Endothelial cell of umbilical vein (primary cell): Measurements from ENCODE around the gene SLAMF8. TPM values are rescaled to one million over a fixed set of nuclear protein-coding genes. Genes with fewer than 3 reads are reported as not detected.

Experiments
- BruUV-seq: library from RNA; stranded (reverse); fragments of 400-500 nt; replicated peaks from 2 replicates; lab custom pipeline; 2021; lab: Mats Ljungman, UMichigan
- CTCF ChIA-PET: fragments of 300-600, 350-600 bp; sonication (Branson Sonifier 250); formaldehyde crosslinking; loops from one replicate; lab custom pipeline; 2021; ENCODE audit warnings: antibody characterized with exemption, inconsistent platforms; lab: Charles Lee
- POLR2A ChIA-PET: fragments of 300-600, 350-600 bp; sonication (Branson Sonifier 250); formaldehyde crosslinking; loops from one replicate; lab custom pipeline; 2021; ENCODE audit warnings: antibody characterized with exemption, inconsistent platforms; lab: Charles Lee
- DNase-seq: peaks from one replicate; pipeline ENCODE4 v3.0.0-alpha.2; 2011; ENCODE audit warnings: low read depth, low spot score
- FAIRE-seq: peaks from 2 replicates; lab custom pipeline; 2011; peaks lifted over from hg19 to GRCh38; lab: Jason Lieb, UNC
- H2AFZ ChIP-seq: 2 replicates; pipeline ENCODE4 v1.6.0; 2012; ENCODE audit warnings: low read depth, low read length, control low read depth, inconsistent platforms
- H3K27ac ChIP-seq: 2 replicates; pipeline ENCODE4 v1.5.1; 2011; ENCODE audit warnings: low read depth, mild to moderate bottlenecking, control low read depth, low read length, moderate library complexity; ENCODE audit not compliant: insufficient read depth
- H3K27me3 ChIP-seq, 2 experiments: 2 replicates each; pipeline versions ENCODE4 v1.6.0 to v1.6.1; 2011; ENCODE audit warnings: low read length in 2 of 2, mixed read lengths in 1 of 2; ENCODE audit not compliant: control insufficient read depth in 2 of 2, insufficient read depth in 2 of 2
- H3K36me3 ChIP-seq, 2 experiments: 2 replicates in 1 of 2; 3 replicates in 1 of 2; pipeline ENCODE4 v1.5.1; 2011; ENCODE audit warnings: low read length in 2 of 2, mild to moderate bottlenecking in 1 of 2, moderate library complexity in 1 of 2; ENCODE audit not compliant: control insufficient read depth in 2 of 2, insufficient read depth in 2 of 2; ENCODE audit errors: extremely low read depth in 1 of 2
- H3K4me1 ChIP-seq: 3 replicates; pipeline ENCODE4 v1.5.1; 2011; ENCODE audit warnings: mild to moderate bottlenecking, low read length; ENCODE audit not compliant: control insufficient read depth, insufficient read depth; ENCODE audit errors: extremely low read depth
- H3K4me2 ChIP-seq: 2 replicates; pipeline ENCODE4 v1.6.1; 2011; ENCODE audit warnings: low read length, control low read depth, mixed read lengths; ENCODE audit not compliant: insufficient read depth
- H3K4me3 ChIP-seq, 3 experiments: fragments of 200-600 bp in 1 of 3; sonication (generic), shearing (Covaris generic) in 1 of 3; replicated peaks in 1 of 3; 2 replicates each; pipeline ENCODE4 v1.5.1; 2011 to 2016; ENCODE audit warnings: control low read depth in 3 of 3, low read length in 3 of 3, mild to moderate bottlenecking in 2 of 3, inconsistent platforms in 1 of 3, low read depth in 1 of 3, moderate library complexity in 1 of 3; ENCODE audit not compliant: insufficient read depth in 1 of 3
- H3K79me2 ChIP-seq: 2 replicates; pipeline ENCODE4 v1.6.0; 2012; ENCODE audit warnings: low read length, inconsistent platforms; ENCODE audit not compliant: control insufficient read depth, insufficient read depth
- H3K9ac ChIP-seq: replicated peaks from 2 replicates; pipeline ENCODE3; 2011; ENCODE audit warnings: low read length, control low read depth; ENCODE audit not compliant: insufficient read depth; ENCODE audit errors: extremely low read depth
- H3K9me1 ChIP-seq: replicated peaks from 3 replicates; pipeline ENCODE4 v1.6.0; 2011; ENCODE audit warnings: mild to moderate bottlenecking, low read length; ENCODE audit not compliant: control insufficient read depth, insufficient read depth; ENCODE audit errors: extremely low read depth
- H3K9me3 ChIP-seq: replicated peaks from 2 replicates; pipeline ENCODE4 v1.5.1; 2012; ENCODE audit warnings: low read length, inconsistent platforms; ENCODE audit not compliant: control insufficient read depth, insufficient read depth
- H4K20me1 ChIP-seq: replicated peaks from 2 replicates; pipeline ENCODE3; 2011; ENCODE audit warnings: mild to moderate bottlenecking, low read length; ENCODE audit not compliant: control insufficient read depth, insufficient read depth; ENCODE audit errors: extremely low read depth
- EZH2 ChIP-seq: IDR thresholded peaks from 2 replicates; pipeline ENCODE4 v1.6.1; 2012; ENCODE audit warnings: borderline replicate concordance, low read depth, mild to moderate bottlenecking, moderate library complexity, low read length, inconsistent platforms; ENCODE audit not compliant: severe bottlenecking
- FOS ChIP-seq: IDR thresholded peaks from 2 replicates; pipeline ENCODE4 v1.6.1; 2011; ENCODE audit warnings: mild to moderate bottlenecking, low read length, moderate library complexity, borderline replicate concordance; ENCODE audit not compliant: insufficient read depth
- GATA2 ChIP-seq: IDR thresholded peaks from 2 replicates; pipeline ENCODE4 v1.7.0; 2011; ENCODE audit warnings: low read depth, mild to moderate bottlenecking, moderate library complexity, mixed read lengths, low read length; ENCODE audit not compliant: insufficient read length, insufficient read depth
- JUN ChIP-seq: IDR thresholded peaks from 2 replicates; pipeline ENCODE4 v1.6.1; 2011; ENCODE audit warnings: borderline replicate concordance, low read depth; ENCODE audit not compliant: insufficient read length, insufficient read depth
- MYC ChIP-seq: IDR thresholded peaks from one replicate; pipeline ENCODE4 v1.6.1; 2011; ENCODE audit warnings: mild to moderate bottlenecking, low read depth, low read length
- POLR2A ChIP-seq: IDR thresholded peaks from 2 replicates; pipeline ENCODE4 v1.6.1; 2012; ENCODE audit warnings: low read depth, mild to moderate bottlenecking, control low read depth, low read length
- POLR2AphosphoS5 ChIP-seq: IDR thresholded peaks from 2 replicates; pipeline ENCODE4 v1.6.1; 2012; ENCODE audit warnings: low read depth, mild to moderate bottlenecking, control low read depth, low read length, moderate library complexity; ENCODE audit not compliant: insufficient read depth
- dilution Hi-C: fragments of 300-500 bp; cut with MboI; formaldehyde crosslinking; loops from one replicate; pipeline ENCODE4 v1.15.0; 2019; ENCODE audit warnings: low sequenced_read_pairs; ENCODE audit not compliant: extremely low pct_ligation_motif_present
- intact Hi-C: fragments of 100-400 bp; cut with micrococcal nuclease; formaldehyde crosslinking; loops from one replicate; pipeline ENCODE4 v1.10.0; 2022
- polyA plus RNA-seq, 4 experiments: library from polyadenylated mRNA; depleted of rRNA in 3 of 4; stranded (reverse) in 3 of 4; unstranded in 1 of 4; fragments of >200 nt; gene quantifications; 2 replicates each; pipeline versions ENCODE4 v1.2.1 to v1.2.3, GENCODE V29; 2011 to 2012; ENCODE audit warnings: missing spikeins in 1 of 4
- total RNA-seq: library from RNA; stranded (reverse); gene quantifications from 2 replicates; pipeline ENCODE4 v1.2.3, GENCODE V29; 2021
- TF ChIP-seq, protein P1 (sequence below): IDR thresholded peaks from 2 replicates; pipeline ENCODE4 v1.6.1; 2011; ENCODE audit not compliant: insufficient read depth, insufficient read length
- TF ChIP-seq, protein P2 (sequence below), 2 donors: IDR thresholded peaks; 1 replicate in 1 of 2; 2 replicates in 1 of 2; pipeline ENCODE4 v1.5.1; 2011; ENCODE audit warnings: low read length in 2 of 2, mild to moderate bottlenecking in 2 of 2, moderate library complexity in 2 of 2, control low read depth in 1 of 2, inconsistent platforms in 1 of 2, low read depth in 1 of 2; ENCODE audit not compliant: insufficient read depth in 1 of 2; ENCODE audit errors: extremely low read depth in 1 of 2

The SLAMF8 gene
- total and polyA plus RNA-seq, 2 donors (not counting 3 experiments of a cell fraction or from before 2014, with no cell fraction given), result not detected

DNA sequence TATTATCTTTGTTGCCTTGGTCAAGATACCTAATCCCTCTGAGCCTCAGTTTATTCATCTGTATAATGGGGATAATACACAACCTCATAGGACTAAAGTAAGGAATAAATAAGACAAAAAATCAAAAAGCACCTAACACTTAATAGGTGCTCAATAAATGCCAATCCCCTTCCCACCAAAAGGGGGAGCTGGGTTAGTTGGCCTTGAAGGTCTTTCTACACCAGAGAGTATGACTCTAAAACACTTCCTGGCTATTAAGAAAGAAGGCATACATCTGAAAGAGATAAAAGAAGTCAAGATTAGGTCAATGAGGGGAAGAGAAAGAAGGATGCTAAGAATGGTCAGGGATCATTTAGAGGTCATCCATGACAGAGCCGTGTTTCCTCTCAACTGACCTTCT, 24.7 kb downstream of the SLAMF8 start:
- CTCF ChIA-PET, result interaction anchor here (0.9 to 5.9 kb wide), 5 partner anchors 9 to 53 kb away, joined by 3 to 32 read pairs (median 5); no protein-coding TSS in a partner anchor
- Histone ChIP-seq H3K27me3 (no peaks in the 10 kb centered on the region), H3K9ac (no peak overlapping the region), H2AFZ (no peak overlapping the region), H3K79me2 (no peaks in the 10 kb centered on the region), H3K4me1 (peaks cover 18% of the 10 kb centered on the region), H3K9me3 (no peaks in the 10 kb centered on the region), H3K36me3 (no peaks in the 10 kb centered on the region), H3K4me3 (no peak overlapping the region), H3K27ac (no peak overlapping the region), H3K4me2 (no peak overlapping the region), H3K9me1 (no peaks in the 10 kb centered on the region), H4K20me1 (no peaks in the 10 kb centered on the region)
- FAIRE-seq, result no peak
- POLR2A ChIA-PET, result interaction anchor here (1.1 kb wide), 1 partner anchor 38 kb away, joined by 3 read pairs; no protein-coding TSS in a partner anchor
- TF ChIP-seq EZH2 (no peak), JUN (no peak), MYC (no peak), GATA2 (no peak), POLR2A (no peak), POLR2AphosphoS5 (no peak), FOS (no peak)
- TF ChIP-seq, protein P1, sequence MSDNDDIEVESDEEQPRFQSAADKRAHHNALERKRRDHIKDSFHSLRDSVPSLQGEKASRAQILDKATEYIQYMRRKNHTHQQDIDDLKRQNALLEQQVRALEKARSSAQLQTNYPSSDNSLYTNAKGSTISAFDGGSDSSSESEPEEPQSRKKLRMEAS, result no peak
- TF ChIP-seq, protein P2, sequence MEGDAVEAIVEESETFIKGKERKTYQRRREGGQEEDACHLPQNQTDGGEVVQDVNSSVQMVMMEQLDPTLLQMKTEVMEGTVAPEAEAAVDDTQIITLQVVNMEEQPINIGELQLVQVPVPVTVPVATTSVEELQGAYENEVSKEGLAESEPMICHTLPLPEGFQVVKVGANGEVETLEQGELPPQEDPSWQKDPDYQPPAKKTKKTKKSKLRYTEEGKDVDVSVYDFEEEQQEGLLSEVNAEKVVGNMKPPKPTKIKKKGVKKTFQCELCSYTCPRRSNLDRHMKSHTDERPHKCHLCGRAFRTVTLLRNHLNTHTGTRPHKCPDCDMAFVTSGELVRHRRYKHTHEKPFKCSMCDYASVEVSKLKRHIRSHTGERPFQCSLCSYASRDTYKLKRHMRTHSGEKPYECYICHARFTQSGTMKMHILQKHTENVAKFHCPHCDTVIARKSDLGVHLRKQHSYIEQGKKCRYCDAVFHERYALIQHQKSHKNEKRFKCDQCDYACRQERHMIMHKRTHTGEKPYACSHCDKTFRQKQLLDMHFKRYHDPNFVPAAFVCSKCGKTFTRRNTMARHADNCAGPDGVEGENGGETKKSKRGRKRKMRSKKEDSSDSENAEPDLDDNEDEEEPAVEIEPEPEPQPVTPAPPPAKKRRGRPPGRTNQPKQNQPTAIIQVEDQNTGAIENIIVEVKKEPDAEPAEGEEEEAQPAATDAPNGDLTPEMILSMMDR (IDR thresholded peaks at IDR 0.05; ENCODE audit: extremely low read depth in 1 of 2, insufficient read depth in 1 of 2, low read depth in 1 of 2, low read length in 2 of 2), result no peak
- no TSS peak for BruUV-seq
- intact Hi-C loops, result no loop called here
- no peak for DNase-seq
- dilution Hi-C loops, result no loop called here
